Measurements from ENCODE around the gene TUBB8B.
"Not testable (repeated sequence)": the region's sequence is repeated elsewhere in the genome, so short reads cannot be mapped to it uniquely, and the experiment has no call there.

Gene TUBB8B

DNA sequence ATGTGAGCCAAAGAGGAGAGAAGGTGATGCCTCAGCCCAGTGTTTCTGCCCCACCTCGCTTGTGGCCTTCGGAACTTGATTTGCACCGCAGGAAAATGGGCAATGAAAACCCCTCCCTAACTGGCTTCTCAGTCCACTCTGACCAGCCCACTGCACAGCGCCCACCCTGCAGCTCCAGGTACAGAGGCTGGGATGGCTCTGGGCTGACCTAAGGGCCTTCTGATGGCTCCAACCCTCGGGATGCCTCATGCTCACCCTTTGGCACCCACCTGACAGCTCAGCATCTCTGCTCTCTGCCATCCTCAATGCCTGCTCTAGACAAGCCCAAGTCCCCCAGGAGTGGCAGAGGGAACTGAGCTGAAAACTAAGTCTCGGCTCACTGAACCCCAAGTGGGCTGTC, 36.2 kb downstream of the TUBB8B start:
- not testable (repeated sequence) for H3K36me3 ChIP-seq (ENCODE audit: control insufficient read depth in 1 of 2, insufficient read depth in 2 of 2, low read length in 2 of 2); H3K4me1 ChIP-seq (ENCODE audit: control insufficient read depth in 1 of 2, insufficient read depth in 2 of 2, low read length in 2 of 2); H3K9ac ChIP-seq (ENCODE audit: low read depth in 1 of 2, low read length in 2 of 2); H3K4me3 ChIP-seq (ENCODE audit: low read depth in 1 of 2, low read length in 2 of 2); H3K27me3 ChIP-seq (ENCODE audit: control insufficient read depth in 1 of 2, insufficient read depth in 2 of 2, low read length in 2 of 2); H3K27ac ChIP-seq (ENCODE audit: low read depth, low read length); H3K9me3 ChIP-seq (ENCODE audit: control insufficient read depth in 1 of 2, low read length in 2 of 2)

DNA sequence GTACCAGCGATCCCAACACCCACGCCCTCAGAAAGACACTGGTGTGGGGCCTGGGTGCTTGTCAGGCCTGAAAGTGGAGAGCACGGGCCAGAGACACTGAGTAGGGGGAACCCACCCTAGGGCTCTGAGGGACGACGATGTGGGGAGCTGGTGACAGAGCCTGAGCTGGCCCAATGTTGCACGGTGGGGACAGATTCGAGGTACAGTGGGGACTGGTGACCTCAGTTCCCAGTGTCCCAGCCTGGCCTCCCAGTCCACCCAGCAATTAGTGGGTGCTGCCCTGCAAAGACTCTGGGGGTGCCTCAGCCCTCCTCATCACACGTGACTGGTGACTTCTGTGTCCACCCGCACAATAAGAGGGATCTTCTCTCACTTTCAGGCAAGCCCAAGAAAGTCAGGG, 36.6 kb downstream of the TUBB8B start:
- not testable (repeated sequence) for H3K27me3 ChIP-seq (ENCODE audit: control insufficient read depth in 1 of 2, insufficient read depth in 2 of 2, low read length in 2 of 2); H3K27ac ChIP-seq (ENCODE audit: low read depth, low read length); H3K9ac ChIP-seq (ENCODE audit: low read depth in 1 of 2, low read length in 2 of 2); H3K4me3 ChIP-seq (ENCODE audit: low read depth in 1 of 2, low read length in 2 of 2); H3K9me3 ChIP-seq (ENCODE audit: control insufficient read depth in 1 of 2, low read length in 2 of 2); H3K4me1 ChIP-seq (ENCODE audit: control insufficient read depth in 1 of 2, insufficient read depth in 2 of 2, low read length in 2 of 2); H3K36me3 ChIP-seq (ENCODE audit: control insufficient read depth in 1 of 2, insufficient read depth in 2 of 2, low read length in 2 of 2)

DNA sequence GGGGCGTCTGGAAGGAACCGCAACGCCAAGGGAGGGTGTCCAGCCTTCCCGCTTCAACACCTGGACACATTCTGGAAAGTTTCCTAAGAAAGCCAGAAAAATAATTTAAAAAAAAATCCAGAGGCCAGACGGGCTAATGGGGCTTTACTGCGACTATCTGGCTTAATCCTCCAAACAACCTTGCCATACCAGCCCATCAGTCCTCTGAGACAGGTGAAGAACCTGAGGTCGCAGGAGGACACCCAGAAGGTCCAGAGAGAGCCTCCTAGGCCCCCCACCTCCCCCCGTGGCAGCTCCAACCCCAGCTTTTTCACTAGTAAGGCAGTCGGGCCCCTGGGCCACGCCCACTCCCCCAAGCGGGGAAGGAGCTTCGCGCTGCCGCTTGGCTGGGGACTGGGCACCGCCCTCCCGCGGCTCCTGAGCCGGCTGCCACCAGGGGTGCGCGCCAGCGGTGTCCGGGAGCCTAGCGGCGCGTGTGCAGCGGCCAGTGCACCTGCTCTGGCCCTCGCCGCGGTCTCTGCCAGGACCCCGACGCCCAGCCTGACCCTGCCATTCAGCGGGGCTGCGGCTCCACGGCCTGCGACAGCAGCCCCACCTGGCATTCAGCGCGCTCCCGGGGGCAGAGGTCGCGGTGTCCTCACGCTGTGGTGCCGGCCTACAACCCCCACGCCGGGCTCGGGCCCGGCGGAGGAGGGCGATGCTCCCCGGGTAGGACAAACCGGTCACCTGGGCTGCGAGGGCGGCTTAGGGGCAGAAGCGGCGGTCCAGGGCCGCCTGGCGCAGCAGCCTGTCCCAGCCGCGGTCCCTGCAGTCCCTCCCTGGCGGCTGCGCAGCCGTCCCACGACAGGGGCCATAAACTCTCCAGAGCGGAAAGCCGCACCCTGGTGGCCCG, 37.8 kb downstream of the TUBB8B start:
- H3K36me3 ChIP-seq (ENCODE audit: control insufficient read depth in 1 of 2, insufficient read depth in 2 of 2, low read length in 2 of 2); H3K4me3 ChIP-seq (ENCODE audit: low read depth in 1 of 2, low read length in 2 of 2); H3K27ac ChIP-seq (ENCODE audit: low read depth, low read length); H3K4me1 ChIP-seq (ENCODE audit: control insufficient read depth in 1 of 2, insufficient read depth in 2 of 2, low read length in 2 of 2); H3K9me3 ChIP-seq (ENCODE audit: control insufficient read depth in 1 of 2, low read length in 2 of 2); H3K27me3 ChIP-seq (ENCODE audit: control insufficient read depth in 1 of 2, insufficient read depth in 2 of 2, low read length in 2 of 2); H3K9ac ChIP-seq (ENCODE audit: low read depth in 1 of 2, low read length in 2 of 2): not testable (repeated sequence)

DNA sequence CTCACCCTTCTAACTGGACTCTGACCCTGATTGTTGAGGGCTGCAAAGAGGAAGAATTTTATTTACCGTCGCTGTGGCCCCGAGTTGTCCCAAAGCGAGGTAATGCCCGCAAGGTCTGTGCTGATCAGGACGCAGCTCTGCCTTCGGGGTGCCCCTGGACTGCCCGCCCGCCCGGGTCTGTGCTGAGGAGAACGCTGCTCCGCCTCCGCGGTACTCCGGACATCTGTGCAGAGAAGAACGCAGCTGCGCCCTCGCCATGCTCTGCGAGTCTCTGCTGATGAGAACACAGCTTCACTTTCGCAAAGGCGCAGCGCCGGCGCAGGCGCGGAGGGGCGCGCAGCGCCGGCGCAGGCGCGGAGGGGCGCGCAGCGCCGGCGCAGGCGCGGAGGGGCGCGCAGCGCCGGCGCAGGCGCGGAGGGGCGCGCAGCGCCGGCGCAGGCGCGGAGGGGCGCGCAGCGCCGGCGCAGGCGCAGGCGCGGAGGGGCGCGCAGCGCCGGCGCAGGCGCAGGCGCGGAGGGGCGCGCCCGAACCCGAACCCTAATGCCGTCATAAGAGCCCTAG, 38.7 kb downstream of the TUBB8B start:
- H3K9ac ChIP-seq (ENCODE audit: low read depth in 1 of 2, low read length in 2 of 2); H3K9me3 ChIP-seq (ENCODE audit: control insufficient read depth in 1 of 2, low read length in 2 of 2); H3K27ac ChIP-seq (ENCODE audit: low read depth, low read length); H3K36me3 ChIP-seq (ENCODE audit: control insufficient read depth in 1 of 2, insufficient read depth in 2 of 2, low read length in 2 of 2); H3K27me3 ChIP-seq (ENCODE audit: control insufficient read depth in 1 of 2, insufficient read depth in 2 of 2, low read length in 2 of 2); H3K4me1 ChIP-seq (ENCODE audit: control insufficient read depth in 1 of 2, insufficient read depth in 2 of 2, low read length in 2 of 2); H3K4me3 ChIP-seq (ENCODE audit: low read depth in 1 of 2, low read length in 2 of 2): not testable (repeated sequence)

DNA sequence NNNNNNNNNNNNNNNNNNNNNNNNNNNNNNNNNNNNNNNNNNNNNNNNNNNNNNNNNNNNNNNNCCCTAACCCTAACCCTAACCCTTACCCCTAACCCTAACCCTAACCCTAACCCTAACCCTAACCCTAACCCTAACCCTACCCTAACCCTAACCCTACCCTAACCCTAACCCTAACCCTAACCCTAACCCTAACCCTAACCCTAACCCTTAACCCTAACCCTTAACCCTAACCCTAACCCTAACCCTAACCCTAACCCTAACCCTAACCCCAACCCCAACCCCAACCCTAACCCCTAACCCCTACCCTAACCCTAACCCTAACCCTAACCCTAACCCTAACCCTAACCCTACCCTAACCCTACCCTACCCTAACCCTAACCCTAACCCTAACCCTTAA, 39.5 kb downstream of the TUBB8B start:
- not testable (repeated sequence) for H3K4me1 ChIP-seq (ENCODE audit: control insufficient read depth in 1 of 2, insufficient read depth in 2 of 2, low read length in 2 of 2); H3K9ac ChIP-seq (ENCODE audit: low read depth in 1 of 2, low read length in 2 of 2); H3K27ac ChIP-seq (ENCODE audit: low read depth, low read length); H3K9me3 ChIP-seq (ENCODE audit: control insufficient read depth in 1 of 2, low read length in 2 of 2); H3K27me3 ChIP-seq (ENCODE audit: control insufficient read depth in 1 of 2, insufficient read depth in 2 of 2, low read length in 2 of 2); H3K4me3 ChIP-seq (ENCODE audit: low read depth in 1 of 2, low read length in 2 of 2); H3K36me3 ChIP-seq (ENCODE audit: control insufficient read depth in 1 of 2, insufficient read depth in 2 of 2, low read length in 2 of 2)
